ENCODE data around the gene ZRANB3. TPM values are rescaled to one million over a fixed set of nuclear protein-coding genes. Genes with fewer than 3 reads are reported as not detected.

The ZRANB3 gene
- total RNA-seq, 1 experiment from 2014 or later = 17.1 TPM

GRCh38 chr2:135318808-135319207, 212.2 kb downstream of the ZRANB3 start:
- no peak for DNase-seq (ENCODE audit: low spot score)
- H3K27me3 ChIP-seq (replicated peaks; ENCODE audit: insufficient read depth, low read depth, low read length, poor library complexity) = no peaks in the 10 kb centered on the region
- TF ChIP-seq EZH2 (IDR thresholded peaks at IDR 0.05; ENCODE audit: borderline replicate concordance, low read depth, low read length, poor library complexity, severe bottlenecking) (no peak), CTCF (conservative IDR thresholded peaks at IDR 0.05; ENCODE audit: low read depth, low read length) (no peak)
- H3K4me1 ChIP-seq (ENCODE audit: insufficient read depth, low read length, poor library complexity, severe bottlenecking) = no peaks in the 10 kb centered on the region
- no TSS peak for BruUV-seq (replicated peaks)
- H3K9me3 ChIP-seq (ENCODE audit: low read depth, low read length, poor library complexity, severe bottlenecking) = no peaks in the 10 kb centered on the region
- ChIA-PET POLR2A (ENCODE audit: low non-redundant PET) (no interaction called here), CTCF (no interaction called here)
- intact Hi-C loops (cut with micrococcal nuclease; ENCODE audit: unreplicated experiment) = no loop called here
- no peak overlapping the region for H3K4me3 ChIP-seq (ENCODE audit: low read depth, low read length, poor library complexity, severe bottlenecking)
- no peaks in the 10 kb centered on the region for H3K36me3 ChIP-seq (ENCODE audit: insufficient read depth, low read length, poor library complexity, severe bottlenecking)
- no peak overlapping the region for H3K27ac ChIP-seq (ENCODE audit: low read depth, low read length, poor library complexity, severe bottlenecking)

- Histone ChIP-seq H3K4me1 (ENCODE audit: insufficient read depth, low read length, poor library complexity, severe bottlenecking) (no peaks in the 10 kb centered on the region), H3K36me3 (ENCODE audit: insufficient read depth, low read length, poor library complexity, severe bottlenecking) (no peaks in the 10 kb centered on the region), H3K9me3 (ENCODE audit: low read depth, low read length, poor library complexity, severe bottlenecking) (no peaks in the 10 kb centered on the region), H3K27me3 (replicated peaks; ENCODE audit: insufficient read depth, low read depth, low read length, poor library complexity) (no peaks in the 10 kb centered on the region), H3K4me3 (ENCODE audit: low read depth, low read length, poor library complexity, severe bottlenecking) (no peak overlapping the region), H3K27ac (ENCODE audit: low read depth, low read length, poor library complexity, severe bottlenecking) (no peak overlapping the region)
- no TSS peak for BruUV-seq (replicated peaks)
- intact Hi-C loops (cut with micrococcal nuclease; ENCODE audit: unreplicated experiment) = no loop called here
- CTCF ChIA-PET = no interaction called here
- TF ChIP-seq EZH2 (IDR thresholded peaks at IDR 0.05; ENCODE audit: borderline replicate concordance, low read depth, low read length, poor library complexity, severe bottlenecking) = no peak
- no peak for TF ChIP-seq CTCF (conservative IDR thresholded peaks at IDR 0.05; ENCODE audit: low read depth, low read length)
- no peak for DNase-seq (ENCODE audit: low spot score)
- POLR2A ChIA-PET (ENCODE audit: low non-redundant PET) = no interaction called here
These were observed 213.6 kb downstream of the ZRANB3 start for GRCh38 chr2:135317375-135317774.

GRCh38 chr2:135311962-135312361, 219.1 kb downstream of the ZRANB3 start:
- H3K9me3 ChIP-seq (ENCODE audit: low read depth, low read length, poor library complexity, severe bottlenecking) = no peaks in the 10 kb centered on the region
- H3K4me3 ChIP-seq (ENCODE audit: low read depth, low read length, poor library complexity, severe bottlenecking) = no peak overlapping the region
- no peak for DNase-seq (ENCODE audit: low spot score)
- CTCF ChIA-PET = no interaction called here
- no peaks in the 10 kb centered on the region for H3K4me1 ChIP-seq (ENCODE audit: insufficient read depth, low read length, poor library complexity, severe bottlenecking)
- no TSS peak for BruUV-seq (replicated peaks)
- H3K36me3 ChIP-seq (ENCODE audit: insufficient read depth, low read length, poor library complexity, severe bottlenecking) = no peaks in the 10 kb centered on the region
- POLR2A ChIA-PET (ENCODE audit: low non-redundant PET) = interaction anchor here (0.7 kb wide), 1 partner anchor 1163 kb away, joined by 7 read pairs; no protein-coding TSS in a partner anchor
- TF ChIP-seq CTCF (conservative IDR thresholded peaks at IDR 0.05; ENCODE audit: low read depth, low read length) = no peak
- no peak for TF ChIP-seq EZH2 (IDR thresholded peaks at IDR 0.05; ENCODE audit: borderline replicate concordance, low read depth, low read length, poor library complexity, severe bottlenecking)
- H3K27ac ChIP-seq (ENCODE audit: low read depth, low read length, poor library complexity, severe bottlenecking) = no peak overlapping the region
- intact Hi-C loops (cut with micrococcal nuclease; ENCODE audit: unreplicated experiment) = no loop called here
- H3K27me3 ChIP-seq (replicated peaks; ENCODE audit: insufficient read depth, low read depth, low read length, poor library complexity) = no peaks in the 10 kb centered on the region

All from A673 (cell line).